Prostate gland (tissue), 2 donors: ENCODE data around the gene IL18RAP.

ENCODE experiments used
- CTCF ChIP-seq, 4 experiments: fragments of 200-600 bp in 2 of 4; fragments of 450-650 bp in 2 of 4; sonication (generic) in 2 of 4; IDR thresholded peaks; 1 replicate in 3 of 4; 2 replicates in 1 of 4; pipeline ENCODE4 v1.5.1; 2016 to 2019; ENCODE audit warnings: antibody characterized with exemption in 4 of 4, mild to moderate bottlenecking in 2 of 4, moderate library complexity in 2 of 4
- POLR2A ChIP-seq: fragments of 450-650 bp; IDR thresholded peaks from one replicate; pipeline ENCODE4 v1.6.1; 2016; ENCODE audit warnings: antibody characterized with exemption, mild to moderate bottlenecking
- POLR2AphosphoS5 ChIP-seq: sonication (generic); formaldehyde crosslinking; IDR thresholded peaks from one replicate; pipeline ENCODE4 v1.6.1; 2017; ENCODE audit warnings: antibody characterized with exemption

- TF ChIP-seq POLR2A (no peak), CTCF (IDR thresholded peaks at IDR 0.05) (no peak), POLR2AphosphoS5 (no peak)
Measured at GRCh38 chr2:102481931-102482330, 59.0 kb downstream of the IL18RAP start.
